Fibroblast of villous mesenchyme (primary cell): ENCODE results near the gene PSMG1. TPM values are rescaled to one million over a fixed set of nuclear protein-coding genes. Genes with fewer than 3 reads are reported as not detected.

Experiments
- DNase-seq: peaks from one replicate; pipeline ENCODE4 v3.0.0-alpha.2; 2010; ENCODE audit warnings: low read depth
- H3K4me3 ChIP-seq: 2 replicates; pipeline ENCODE4 v1.5.1; 2011; ENCODE audit warnings: low read depth, mild to moderate bottlenecking, low read length
- CTCF ChIP-seq: IDR thresholded peaks from 2 replicates; pipeline ENCODE4 v1.5.1; 2012; ENCODE audit warnings: low read depth, mild to moderate bottlenecking, low read length; ENCODE audit not compliant: insufficient read depth
- total RNA-seq: library from RNA; depleted of rRNA; stranded (reverse); fragments of >200 nt; gene quantifications from 2 replicates; pipeline ENCODE4 v1.2.3, GENCODE V29; 2012

PSMG1 gene
- total RNA-seq, 1 donor = 70.0 TPM

DNA sequence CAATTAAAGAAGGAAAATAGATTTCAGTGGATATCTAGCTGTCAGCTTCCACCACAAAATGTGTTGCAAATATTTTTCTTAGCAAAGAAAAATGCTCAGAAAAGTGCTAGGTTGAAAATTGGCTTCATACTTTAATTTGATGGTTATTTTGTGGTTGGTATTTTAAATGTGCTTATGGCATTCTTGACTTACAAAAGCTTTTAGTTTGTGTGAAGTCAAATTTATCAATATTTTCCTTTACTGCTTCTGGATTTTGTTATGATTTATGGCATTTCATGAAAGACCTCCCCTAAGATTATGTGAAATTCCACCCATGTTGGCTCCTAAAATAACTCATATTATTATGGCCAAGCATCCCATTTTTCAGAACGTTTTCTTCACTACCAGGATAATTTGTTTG, 51.5 kb downstream of the PSMG1 start:
- no peak for TF ChIP-seq CTCF
- H3K4me3 ChIP-seq = no peak overlapping the region
- DNase-seq = no peak

GRCh38 chr21:39127506-39127905, 55.7 kb downstream of the PSMG1 start:
- no peak for TF ChIP-seq CTCF
- DNase-seq = no peak

GRCh38 chr21:39126486-39126806, 56.8 kb downstream of the PSMG1 start:
- DNase-seq = no peak
- no peak for TF ChIP-seq CTCF
- H3K4me3 ChIP-seq = no peak overlapping the region

More at GRCh38 chr21:39127506-39127905, 55.7 kb downstream of the PSMG1 start:
- H3K4me3 ChIP-seq = no peak overlapping the region

DNA sequence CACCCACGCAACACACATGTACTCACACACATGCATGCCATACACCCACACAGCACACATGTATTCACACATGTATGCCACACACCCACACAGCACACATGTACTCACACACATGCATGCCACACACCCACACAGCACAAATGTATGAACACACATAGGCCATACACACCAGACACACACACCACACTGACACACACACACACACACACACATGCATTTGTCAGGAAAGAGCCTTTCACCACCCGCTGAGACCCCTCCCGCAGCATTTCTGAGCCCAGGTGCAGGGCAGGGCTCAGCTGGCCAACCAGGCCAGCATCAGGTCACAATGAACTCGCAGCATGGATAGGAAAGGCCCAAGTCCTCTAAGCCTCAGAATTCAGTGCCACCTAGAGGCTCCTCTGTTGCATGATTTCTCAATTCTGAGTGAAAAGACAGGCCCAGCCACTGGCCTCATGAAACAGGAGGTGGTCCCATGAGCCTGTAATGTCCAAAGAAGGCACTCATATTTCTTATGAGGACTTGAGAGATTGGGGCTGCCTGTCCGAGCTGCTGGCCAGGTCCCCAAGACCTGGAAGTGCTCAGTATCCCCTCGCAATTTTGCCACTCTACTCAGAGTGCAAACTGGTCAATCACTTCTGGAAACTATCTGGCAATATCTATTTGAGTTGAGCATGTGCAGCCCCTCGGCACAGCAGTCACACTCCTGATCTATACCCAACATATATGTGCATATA, 57.3 kb downstream of the PSMG1 start:
- peak; percentile 74 for TF ChIP-seq CTCF
- no peak overlapping the region for H3K4me3 ChIP-seq
- DNase-seq = peak; percentile 86

Other genes starting within 250 kb of the PSMG1 start
- 48.6 and 75.6 TPM in 2 replicates for gene BRWD1, start 130.2 kb upstream of the PSMG1 start, total RNA-seq
- gene HMGN1, start 165.6 kb upstream of the PSMG1 start, total RNA-seq = 177 and 255 TPM in 2 replicates